Measurements from ENCODE around the gene BBX.
"Not testable (repeated sequence)": the region's sequence is repeated elsewhere in the genome, so short reads cannot be mapped to it uniquely, and the experiment has no call there.

The BBX gene

DNA sequence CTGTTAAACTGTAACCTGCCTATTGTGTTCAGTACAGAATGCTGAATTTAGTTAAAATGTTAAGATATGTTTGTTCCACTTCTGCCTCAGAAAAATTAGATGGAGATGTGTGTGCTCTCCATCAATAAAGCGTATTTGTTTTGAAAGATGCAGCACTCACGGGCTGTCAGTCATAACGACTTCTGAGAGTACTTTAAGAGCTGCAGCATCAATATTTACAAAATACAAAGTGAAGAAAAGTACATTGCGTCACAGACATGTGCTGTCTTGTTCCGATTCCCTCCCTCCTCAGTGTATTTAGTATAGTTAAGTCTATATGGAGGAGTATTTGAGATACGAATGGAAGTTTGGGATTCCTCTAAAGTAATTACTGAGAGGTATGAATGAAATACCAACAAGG lies 166.6 kb downstream of the BBX start:
- FAIRE-seq: no peak

DNA sequence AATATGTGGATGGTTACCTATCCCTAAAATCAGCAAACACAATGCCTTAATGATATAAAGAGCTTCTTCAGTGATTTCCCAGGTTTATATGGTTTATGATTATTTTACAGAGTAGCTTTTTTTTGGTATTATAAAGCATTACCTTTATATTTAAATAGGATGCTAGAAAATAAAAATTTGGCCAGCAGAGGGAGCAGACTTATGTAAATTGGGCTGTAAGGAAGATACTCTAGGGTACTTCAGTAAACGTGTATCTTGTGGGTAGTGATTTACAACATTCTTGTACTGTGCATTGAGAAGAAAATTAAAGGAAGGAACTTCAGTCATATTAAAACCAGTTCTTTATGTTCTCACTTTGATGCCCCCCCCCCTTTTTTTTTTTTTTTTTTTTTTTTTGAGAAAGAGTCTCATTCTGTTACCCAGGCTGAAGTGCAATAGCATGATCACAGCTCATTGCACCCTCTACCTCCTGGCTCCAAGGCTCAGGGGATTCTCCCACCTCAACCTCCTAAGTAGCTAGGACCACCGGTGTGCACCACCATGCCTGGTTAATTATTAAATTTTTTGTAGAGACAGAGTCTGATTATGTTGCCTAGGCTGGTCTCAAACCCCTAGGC lies 167.9 kb downstream of the BBX start:
- peak; percentile 74 for FAIRE-seq

GRCh38 chr3:107691984-107692383 lies 169.2 kb downstream of the BBX start:
- not testable (repeated sequence) for FAIRE-seq

GRCh38 chr3:107697348-107697747 lies 174.6 kb downstream of the BBX start:
- FAIRE-seq: not testable (repeated sequence)

DNA sequence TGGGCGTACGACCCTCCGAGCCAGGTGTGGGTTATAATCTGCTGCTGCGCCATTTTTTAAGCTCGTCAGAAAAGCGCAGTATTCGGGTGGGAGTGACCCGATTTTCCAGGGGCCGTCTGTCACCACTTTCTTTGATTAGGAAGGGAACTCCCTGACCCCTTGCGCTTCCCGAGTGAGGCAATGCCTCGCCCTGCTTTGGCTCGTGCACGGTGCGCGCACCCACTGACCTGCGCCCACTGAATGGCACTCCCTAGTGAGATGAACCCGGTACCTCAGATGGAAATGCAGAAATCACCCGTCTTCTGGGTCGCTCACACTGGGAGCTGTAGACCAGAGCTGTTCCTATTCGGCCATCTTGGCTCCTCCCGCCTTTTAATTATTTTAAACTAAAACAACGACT lies 175.1 kb downstream of the BBX start:
- FAIRE-seq: not testable (repeated sequence)

- no peak for FAIRE-seq
Observed at GRCh38 chr3:107699682-107700081, 176.9 kb downstream of the BBX start.

DNA sequence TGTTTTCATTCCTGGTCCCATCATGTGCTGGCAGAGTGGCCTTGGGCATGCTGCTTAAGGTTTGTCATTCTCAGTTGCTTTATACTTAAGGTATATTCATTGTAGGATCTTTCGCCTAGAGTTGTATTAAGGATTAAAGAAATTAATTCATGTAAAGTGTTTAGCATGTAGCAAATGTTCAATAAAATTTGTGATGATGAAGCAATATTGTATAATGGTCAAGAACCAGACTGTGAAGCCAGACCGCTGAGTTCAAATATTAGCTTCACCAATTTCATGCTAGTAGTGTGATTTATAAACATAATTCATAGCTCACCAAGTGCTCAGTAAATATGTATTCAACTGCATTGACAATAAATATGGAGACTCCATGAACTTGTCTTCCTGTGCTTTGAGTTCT lies 178.5 kb downstream of the BBX start:
- FAIRE-seq: no peak

DNA sequence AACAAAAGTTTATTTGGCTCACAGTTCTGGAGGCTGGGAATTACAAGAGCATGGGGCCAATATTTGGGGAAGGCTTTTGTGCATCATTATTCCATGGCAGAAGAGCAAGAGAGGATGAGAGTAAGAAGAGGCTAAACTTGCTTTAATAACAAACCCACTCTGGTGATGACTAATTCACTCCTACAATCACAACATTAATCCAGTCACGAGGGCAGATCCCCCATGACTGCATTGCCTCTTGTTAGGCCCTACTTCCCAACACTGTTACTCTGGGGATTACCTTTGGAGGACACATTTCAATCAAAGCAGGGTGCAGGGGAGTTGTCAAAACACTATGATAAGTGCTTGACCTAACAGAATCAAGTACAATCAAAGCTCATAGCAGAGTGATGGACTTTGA lies 181.7 kb downstream of the BBX start:
- no peak for FAIRE-seq

DNA sequence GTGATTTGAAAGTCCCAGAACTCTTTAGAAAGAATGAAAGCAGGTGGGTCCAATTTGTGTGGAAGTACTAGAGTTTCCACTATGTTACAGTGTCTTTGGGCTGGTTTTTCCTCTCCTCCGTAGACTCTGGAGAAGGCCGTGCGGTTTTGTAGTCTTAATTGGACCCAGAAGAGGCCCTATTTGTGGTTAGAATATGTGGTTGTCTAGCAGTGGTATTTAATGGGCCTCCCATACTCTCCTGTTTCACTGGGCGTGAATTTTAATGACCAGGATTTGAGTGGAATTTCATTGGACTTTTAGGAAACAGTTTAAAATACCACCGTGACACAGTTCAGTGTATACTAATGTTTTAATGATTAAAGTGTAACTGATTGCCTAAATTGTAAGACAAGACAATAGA lies 182.3 kb downstream of the BBX start:
- FAIRE-seq: no peak

- no peak for FAIRE-seq
Observed at GRCh38 chr3:107710851-107711250, 188.1 kb downstream of the BBX start.

DNA sequence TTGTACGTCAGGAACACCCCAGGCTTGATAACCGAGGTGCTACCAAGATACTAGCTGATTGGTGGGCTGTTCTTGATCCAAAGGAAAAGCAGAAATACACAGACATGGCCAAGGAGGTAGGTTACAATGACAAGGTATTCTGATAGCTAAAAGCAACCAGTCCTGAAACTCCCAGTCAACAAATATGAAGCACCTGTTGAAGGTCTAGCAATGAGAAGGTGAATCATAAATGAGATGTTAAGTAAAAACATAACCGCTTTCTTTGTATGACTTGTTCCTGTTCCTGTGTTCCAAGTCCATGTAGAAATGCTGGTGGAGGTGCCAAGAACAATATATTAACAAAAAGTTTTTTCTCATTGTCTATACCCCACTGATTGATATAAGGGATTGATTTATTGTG lies 194.0 kb downstream of the BBX start:
- FAIRE-seq: no peak

GRCh38 chr3:107718547-107718946 lies 195.8 kb downstream of the BBX start:
- no peak for FAIRE-seq

DNA sequence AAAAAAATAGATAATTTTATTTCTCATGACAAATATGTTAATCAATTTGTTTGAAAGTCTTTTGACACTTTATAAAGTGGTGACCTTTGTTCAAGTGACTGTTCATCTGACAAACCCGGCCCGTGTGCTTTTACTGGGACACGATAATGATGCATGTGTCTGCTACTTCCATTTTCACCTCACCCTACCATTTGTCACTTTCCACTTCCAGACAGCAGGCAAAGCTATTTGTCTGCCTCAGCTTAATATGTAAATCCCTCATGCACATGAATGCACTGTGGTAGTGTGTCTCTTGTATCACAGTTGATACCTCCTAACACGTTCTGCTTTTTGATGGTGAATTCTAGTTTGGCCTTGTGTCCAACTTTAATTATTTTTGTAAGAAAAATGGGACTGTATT lies 204.3 kb downstream of the BBX start:
- FAIRE-seq: no peak

DNA sequence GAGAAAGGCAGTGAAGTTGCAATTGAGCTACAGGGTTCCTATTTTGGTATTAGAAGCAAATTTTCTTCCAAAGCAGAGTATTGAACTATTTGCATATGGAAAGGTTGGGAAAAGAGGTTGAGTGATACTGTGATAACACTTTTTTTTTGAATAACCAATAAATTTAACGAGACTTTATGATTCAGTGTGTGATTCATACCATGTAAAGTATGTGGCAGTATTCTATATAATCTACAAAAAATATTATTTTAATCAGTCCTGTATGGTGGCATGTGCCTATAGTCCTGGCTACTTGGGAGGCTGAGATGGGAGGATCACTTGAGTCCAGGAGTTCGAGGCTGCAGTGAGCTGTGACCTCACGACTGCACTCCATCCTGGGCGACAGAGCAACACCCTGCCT lies 206.9 kb downstream of the BBX start:
- no peak for FAIRE-seq

- no peak for FAIRE-seq
Observed at GRCh38 chr3:107734317-107734716, 211.6 kb downstream of the BBX start.

GRCh38 chr3:107737914-107738313 lies 215.2 kb downstream of the BBX start:
- FAIRE-seq: peak; percentile 5

- FAIRE-seq: no peak
Observed at GRCh38 chr3:107738486-107739183, 215.9 kb downstream of the BBX start.

DNA sequence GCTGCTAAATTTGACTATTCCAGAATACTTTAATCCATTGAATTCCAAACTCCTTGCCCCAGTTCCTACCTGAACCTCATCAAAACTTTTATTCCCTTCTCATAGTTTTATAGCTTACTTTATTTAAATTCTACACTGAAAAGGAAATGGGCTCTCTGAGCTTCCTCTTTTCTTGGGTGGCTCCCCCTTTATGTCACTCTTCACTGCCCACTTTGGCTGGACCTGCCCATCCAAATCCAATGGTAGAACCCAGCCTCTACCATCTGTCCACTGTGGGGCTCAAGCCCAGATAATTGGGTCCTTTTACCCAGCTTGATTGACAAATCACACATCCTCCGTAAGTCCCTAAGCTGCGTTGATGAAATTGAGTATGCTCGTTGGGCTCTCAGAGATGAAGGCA lies 216.5 kb downstream of the BBX start:
- FAIRE-seq: no peak

DNA sequence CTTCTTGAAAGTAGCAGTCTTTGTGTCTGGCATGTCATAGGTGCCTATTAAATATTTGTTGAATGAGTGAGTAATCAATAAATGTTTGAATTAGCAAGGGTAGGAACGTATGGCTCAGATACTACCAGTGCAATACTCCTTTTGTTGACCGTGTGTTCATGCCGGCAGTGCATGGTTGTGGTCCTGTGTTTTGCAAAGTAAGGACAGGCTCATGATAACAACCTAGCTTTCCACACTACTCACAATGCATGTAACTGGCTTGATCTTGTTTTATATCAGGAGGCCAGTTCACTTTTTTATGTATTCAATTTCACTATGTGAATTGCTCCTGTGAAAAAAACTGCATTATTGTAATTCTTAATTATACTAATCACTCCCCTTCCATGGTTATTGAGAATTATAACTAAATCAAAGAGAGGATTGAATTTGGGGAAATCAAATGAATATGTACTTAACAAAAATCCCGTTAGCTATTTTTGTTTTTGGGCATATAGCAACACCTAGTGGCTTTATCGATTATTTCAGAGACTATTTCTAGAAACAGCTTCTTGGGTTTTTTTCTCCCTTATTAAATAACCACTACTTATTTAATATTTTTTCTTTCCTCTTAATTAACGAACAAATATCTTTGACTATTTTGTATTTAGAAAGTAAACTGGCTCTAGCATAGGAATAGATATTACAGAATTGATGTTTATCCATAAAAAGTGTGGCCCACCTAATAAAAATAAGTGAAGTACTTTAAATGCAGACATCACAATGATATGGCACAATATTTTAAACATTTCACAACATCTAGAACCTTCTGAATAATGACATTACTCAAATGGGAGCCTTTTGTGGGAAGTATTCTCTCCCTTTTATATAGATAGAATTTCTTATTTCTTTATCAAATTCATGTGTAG lies 218.5 kb downstream of the BBX start:
- FAIRE-seq: peak; percentile 87

GRCh38 chr3:107745354-107745753 lies 222.6 kb downstream of the BBX start:
- no peak for FAIRE-seq

DNA sequence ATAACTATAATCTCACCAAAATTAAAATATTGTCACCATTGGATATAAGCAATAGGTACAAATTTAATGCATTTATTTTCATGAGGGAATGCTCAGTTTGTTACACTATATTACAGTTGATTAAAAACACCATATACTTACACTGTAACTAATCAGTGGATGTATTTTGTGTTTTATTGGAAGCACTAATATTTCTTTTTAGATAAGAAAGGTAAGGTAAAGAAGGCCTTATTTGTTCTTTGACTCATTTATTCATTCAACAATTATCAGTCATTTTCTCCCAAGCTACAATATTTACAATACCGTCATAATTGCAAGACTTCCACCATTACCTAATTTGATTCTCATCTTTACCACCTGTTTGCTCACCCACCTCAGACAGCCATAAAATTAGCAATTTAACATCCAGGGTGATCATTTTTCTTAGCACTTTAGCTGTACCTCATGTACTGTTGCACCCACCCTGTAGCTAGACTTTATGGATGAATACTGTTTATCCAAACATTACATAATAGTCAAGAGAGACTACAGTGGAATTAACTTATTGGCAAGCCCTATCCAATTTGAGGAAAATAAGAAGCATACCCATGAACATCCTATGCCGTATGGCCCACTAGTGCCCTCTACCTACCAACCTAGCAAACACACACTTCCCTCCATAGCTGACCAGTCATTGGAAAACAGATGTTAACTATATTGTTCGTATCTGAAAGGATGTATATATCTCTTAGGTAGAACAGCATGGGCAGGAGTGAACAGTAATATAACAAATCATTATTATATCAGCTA lies 229.6 kb downstream of the BBX start:
- peak; percentile 73 for FAIRE-seq

GRCh38 chr3:107753494-107753893 lies 230.7 kb downstream of the BBX start:
- FAIRE-seq: no peak

- FAIRE-seq: no peak
Observed at GRCh38 chr3:107753976-107754375, 231.2 kb downstream of the BBX start.
